WI38 (cell line): ENCODE data around the gene CLCA2.

Experiments used
- H3K4me3 ChIP-seq: 2 replicates; pipeline ENCODE4 v1.5.1; 2011; ENCODE audit warnings: low read depth, mild to moderate bottlenecking, control low read depth, low read length
- CTCF ChIP-seq: IDR thresholded peaks from 2 replicates; pipeline ENCODE4 v1.5.1; 2012; ENCODE audit warnings: low read depth, mild to moderate bottlenecking, control low read depth, low read length

CLCA2 gene

DNA sequence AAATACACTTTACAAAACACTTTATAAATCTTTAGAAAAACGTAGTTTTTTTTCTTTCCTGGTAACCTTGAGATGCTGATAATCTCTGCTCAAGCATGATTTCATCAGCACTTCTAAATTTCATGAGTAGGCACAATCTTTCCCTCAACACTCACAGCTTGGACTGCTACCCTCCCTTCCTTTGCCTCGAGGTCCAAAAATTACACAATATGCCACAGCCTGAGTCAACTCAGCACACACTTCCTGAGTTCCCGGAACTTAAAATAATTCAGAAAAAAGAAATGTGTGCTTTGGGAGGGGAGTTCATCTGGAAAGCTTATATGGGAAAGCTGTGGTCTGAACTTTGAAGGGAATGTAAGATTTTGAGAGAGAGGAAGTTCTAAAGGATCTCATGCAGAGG lies 5.9 kb downstream of the CLCA2 start:
- TF ChIP-seq CTCF: no peak
- no peak overlapping the region for H3K4me3 ChIP-seq

DNA sequence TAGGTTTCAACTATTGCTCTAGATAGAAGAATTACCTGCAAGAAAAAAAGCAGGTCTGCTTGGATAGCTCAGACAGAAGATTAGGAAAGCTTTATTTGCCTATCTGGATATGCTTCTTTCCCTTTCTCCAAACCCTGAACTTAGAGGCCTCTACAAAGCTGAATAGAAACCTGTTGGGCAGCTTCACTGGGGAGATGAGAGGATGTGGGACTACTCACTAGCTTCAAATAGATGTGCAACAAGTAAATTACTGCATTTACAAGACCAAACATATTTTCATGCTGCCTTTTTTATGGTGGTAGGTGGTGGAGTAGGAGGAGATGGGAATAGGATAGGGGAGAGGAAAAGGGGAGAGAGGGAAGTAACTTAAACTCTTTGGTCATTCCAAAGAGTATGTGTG lies 6.4 kb downstream of the CLCA2 start:
- no peak for TF ChIP-seq CTCF
- H3K4me3 ChIP-seq: no peak overlapping the region

GRCh38 chr1:86434059-86434458 lies 10.1 kb downstream of the CLCA2 start:
- no peak overlapping the region for H3K4me3 ChIP-seq
- TF ChIP-seq CTCF: no peak

DNA sequence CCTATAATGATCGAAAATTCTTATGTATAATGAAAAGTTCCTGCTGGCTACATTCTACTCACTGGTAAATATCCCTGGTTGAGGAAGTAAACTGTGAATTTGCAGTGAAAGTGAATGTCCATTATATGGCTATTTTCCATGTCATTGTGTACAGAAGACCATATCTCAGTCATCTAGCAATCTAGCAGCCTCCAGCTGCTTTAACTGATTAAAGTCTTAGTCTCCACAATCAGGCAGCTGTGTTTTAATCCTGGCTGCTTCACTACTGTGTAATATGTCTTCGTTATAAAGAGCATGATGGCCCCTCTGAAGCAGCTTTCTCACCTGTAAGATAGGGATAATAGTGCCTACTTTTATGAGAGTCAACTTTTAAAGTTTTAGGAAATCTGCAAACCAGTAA lies 11.4 kb downstream of the CLCA2 start:
- no peak overlapping the region for H3K4me3 ChIP-seq

DNA sequence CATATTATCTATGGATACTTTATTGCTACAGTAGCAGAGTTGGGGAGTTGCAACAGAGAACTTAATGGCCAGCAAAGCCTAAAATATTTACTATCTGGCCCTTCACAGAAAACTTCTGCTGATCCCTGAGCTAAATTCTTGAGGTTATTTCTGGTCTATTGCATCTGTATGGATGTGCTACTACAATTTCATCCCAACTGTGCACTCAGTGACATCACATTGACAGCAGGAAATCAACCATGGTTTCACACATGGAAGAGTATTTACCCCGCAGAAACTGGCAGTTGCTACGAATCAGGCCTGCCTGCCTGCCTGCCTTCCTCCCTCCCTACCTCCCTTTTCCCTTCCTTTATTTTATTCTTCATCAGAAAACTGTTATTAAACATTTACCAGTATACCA lies 12.1 kb downstream of the CLCA2 start:
- TF ChIP-seq CTCF: no peak
- no peak overlapping the region for H3K4me3 ChIP-seq

More for the DNA sequence above, 11.4 kb downstream of the CLCA2 start:
- no peak for TF ChIP-seq CTCF

GRCh38 chr1:86441581-86441980 lies 17.6 kb downstream of the CLCA2 start:
- no peak overlapping the region for H3K4me3 ChIP-seq
- TF ChIP-seq CTCF: no peak

GRCh38 chr1:86441997-86442396 lies 18.0 kb downstream of the CLCA2 start:
- TF ChIP-seq CTCF: no peak
- no peak overlapping the region for H3K4me3 ChIP-seq
